GM18505 (cell line): ENCODE measurements around the gene MT4.
"Not testable (repeated sequence)": the region's sequence is repeated elsewhere in the genome, so short reads cannot be mapped to it uniquely, and the experiment has no call there.

Experiments used
- ATAC-seq: cut with Tn5 transposase; IDR thresholded peaks from one replicate; pipeline ENCODE4 v1.9.1; 2021; ENCODE audit not compliant: unreplicated experiment
- POLR2A ChIP-seq: IDR thresholded peaks from 4 replicates; pipeline ENCODE4 v1.6.1; 2011; ENCODE audit warnings: borderline replicate concordance; ENCODE audit not compliant: insufficient read depth, insufficient read length; ENCODE audit errors: extremely low read depth

Gene MT4

DNA sequence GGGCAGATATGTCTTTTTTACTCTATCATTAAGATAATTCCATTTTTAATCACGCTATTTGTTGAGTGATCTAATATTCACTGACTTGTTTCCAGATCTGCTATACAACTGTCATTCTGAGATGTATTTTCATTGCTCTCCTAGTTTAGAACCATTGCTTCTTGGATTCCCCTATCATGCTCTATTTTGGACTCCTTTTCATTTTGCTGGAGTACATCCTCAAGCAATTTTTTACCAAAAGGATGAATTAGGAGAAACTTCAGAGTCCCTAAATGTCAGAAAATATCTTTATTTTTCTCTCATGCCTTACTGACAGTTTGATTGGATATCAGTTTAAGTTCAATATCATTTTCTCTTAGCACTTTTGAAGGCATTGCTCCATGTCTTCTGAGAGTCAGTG is 9.8 kb downstream of the MT4 start:
- TF ChIP-seq POLR2A = no peak
- ATAC-seq = no peak

DNA sequence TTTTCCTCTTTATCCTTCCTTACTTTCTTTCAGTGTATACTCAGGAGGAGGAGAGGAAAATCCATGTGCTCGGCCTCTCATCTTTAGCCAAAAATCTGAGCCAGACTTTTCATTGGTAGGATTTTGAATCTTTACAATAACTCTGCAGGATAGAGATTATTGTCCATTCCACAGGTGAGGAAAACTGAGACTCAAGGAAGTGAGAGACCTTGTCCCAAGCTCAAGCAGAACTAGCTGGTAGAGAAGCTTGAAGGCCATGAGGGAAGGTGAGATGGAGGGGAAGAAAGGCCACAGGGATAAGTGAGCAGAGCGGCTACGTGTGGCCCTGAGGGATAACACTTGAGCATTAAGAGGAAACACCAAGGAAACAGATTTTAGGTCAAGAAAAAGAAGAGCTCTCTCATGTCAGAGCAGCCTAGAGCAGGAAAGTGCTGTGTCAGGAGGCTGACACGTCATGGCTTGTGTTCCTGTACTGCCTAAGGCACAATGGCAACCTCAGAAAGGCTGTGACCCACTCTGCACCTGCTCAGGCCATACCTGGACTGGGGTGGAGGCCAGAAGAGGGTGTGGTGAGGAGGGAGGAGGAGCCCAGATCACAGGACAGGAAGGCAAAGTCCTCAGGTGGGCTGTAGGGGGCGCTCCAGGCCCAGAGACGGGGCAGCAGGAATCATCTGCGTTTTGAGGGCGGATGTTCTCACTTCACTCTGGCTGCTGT is 11.9 kb downstream of the MT4 start:
- no peak for TF ChIP-seq POLR2A
- ATAC-seq = peak; percentile 95

DNA sequence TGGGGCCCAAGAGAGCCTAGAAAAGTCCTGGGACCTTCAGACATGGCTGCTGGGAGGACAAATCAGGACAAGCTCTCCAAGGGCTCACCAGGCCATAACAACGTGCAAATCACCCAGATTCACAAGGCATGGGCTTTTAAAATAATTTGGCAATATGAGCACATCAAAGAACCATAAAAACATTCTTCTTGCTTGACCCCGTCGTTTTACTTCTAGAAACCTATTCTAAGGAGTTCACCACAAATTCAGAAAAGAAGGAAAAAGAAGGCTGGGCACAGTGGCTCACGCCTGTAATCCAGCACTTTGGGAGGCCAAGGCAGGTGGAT is 12.4 kb downstream of the MT4 start:
- no peak for ATAC-seq
- no peak for TF ChIP-seq POLR2A

DNA sequence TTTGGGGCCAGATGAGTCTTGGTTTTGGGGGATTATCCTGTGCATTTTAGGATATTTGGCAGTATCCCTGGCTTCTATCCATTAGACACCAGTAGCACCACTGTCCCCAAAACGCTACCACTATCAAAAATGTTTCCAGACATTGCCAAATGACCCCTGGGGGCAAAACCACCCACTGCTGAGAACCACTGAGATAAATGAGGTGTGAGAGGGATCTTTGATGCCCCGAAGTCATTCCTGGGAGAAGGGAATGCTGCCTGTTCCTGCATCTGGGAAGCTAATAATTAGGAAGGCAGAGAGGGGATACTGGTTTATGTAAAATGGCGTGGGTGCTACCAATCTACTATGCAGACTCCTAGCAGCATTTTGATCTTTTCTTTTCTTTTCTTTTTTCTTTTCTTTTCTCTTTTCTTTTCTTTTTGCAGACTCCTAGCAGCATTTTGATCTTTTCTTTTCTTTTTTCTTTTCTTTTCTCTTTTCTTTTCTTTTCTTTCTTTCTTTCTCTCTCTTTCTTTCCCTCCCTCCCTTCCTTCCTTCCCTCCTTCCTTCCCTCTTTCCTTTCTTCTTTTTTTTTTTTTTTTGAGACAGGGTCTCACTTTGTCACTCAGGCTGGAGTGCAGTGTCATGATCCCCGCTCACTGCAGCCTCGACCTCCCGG is 15.6 kb downstream of the MT4 start:
- no peak for ATAC-seq
- no peak for TF ChIP-seq POLR2A

DNA sequence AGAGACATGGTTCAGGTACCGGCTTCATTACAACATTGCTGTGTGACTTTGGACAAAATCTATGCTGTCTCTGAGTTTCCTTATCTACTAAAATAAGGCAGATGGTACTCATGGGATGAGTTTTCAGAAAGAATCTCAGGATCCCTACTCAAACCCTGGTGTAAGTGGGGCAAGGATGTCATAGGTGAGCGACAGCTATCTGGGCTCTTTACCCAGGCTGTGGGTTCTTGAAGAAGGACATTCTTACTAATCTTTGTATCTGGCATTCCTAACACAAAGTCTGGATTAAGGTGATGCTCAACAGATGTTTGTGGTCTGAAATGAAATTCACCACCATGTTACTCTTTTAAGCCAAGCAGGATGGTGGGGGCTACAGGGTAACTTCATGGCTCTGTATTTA is 18.0 kb downstream of the MT4 start:
- not testable (repeated sequence) for ATAC-seq

DNA sequence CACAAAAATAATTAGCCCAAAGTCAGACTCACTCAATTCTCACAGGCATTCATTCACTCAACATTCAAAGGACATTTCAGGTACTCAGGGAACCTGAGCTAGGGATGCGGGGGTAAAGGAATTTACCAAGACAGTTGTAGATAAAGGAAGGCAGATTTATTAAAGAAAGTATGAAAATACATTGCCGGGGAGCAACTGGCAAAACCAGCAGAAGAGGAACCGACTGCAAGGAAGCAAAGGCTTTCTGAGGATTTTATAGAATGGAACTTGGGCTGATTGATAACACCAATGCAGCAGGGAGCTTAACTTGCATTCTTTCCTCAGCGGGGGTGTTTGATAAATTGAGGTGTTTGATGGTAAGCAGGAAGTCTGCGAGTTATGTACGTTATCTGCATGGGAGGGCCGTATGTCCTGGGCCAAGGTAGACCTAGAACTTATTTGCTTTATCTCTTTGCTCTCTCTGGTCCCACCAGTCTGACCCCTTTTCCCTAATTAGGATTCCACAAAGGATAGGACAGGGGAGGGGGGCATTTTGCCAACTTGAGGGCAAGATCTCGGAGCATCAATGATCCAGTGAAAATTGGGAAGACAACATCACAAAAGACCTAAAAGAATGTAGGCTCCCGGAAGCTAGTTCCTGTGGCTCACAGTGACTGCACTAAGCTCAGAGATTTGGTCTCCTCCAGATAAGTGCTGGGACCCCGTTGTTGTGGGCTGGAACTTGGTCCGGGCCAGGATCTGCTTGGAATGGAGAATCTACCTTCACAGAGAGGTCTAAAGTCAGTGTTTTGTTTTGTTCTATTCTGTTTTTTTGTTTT is 18.7 kb downstream of the MT4 start:
- TF ChIP-seq POLR2A = no peak
- no peak for ATAC-seq

DNA sequence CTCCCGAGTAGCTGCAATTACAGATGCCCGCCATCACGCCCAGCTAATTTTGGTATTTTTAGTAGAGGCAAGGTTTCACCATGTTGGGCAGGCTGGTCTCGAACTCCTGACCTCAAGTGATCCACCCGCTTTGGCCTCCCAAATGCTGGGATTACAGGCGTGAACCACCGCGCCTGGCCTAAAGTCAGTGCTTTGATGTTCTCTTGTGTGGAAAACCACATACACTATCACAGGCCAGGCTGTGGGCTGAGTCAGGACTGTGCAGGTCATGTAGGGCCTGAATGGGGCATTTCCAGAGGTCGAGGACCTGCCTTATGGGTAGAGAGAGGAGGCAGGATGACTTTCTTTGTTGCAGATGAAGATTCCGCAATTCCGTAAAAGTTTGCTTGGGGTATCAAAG is 19.4 kb downstream of the MT4 start:
- TF ChIP-seq POLR2A = no peak
- ATAC-seq = no peak

DNA sequence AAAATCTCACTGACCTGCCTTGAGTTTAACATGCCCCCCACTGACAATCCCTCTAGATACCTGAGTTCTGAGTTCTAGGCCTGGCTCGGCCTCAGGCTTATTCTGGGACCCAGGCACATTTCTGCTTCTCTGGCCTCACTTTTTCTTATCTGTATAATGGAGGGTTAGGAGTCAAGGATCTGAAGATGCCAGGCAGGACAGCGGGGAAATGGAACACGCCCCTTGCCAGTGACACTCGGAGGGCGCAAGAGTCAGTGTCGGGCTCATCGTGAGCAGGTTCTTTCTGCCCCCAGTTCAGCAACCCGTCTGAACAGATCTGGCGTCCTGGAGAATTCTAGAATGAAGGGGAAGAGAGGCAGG is 23.9 kb downstream of the MT4 start:
- no peak for ATAC-seq
- no peak for TF ChIP-seq POLR2A

DNA sequence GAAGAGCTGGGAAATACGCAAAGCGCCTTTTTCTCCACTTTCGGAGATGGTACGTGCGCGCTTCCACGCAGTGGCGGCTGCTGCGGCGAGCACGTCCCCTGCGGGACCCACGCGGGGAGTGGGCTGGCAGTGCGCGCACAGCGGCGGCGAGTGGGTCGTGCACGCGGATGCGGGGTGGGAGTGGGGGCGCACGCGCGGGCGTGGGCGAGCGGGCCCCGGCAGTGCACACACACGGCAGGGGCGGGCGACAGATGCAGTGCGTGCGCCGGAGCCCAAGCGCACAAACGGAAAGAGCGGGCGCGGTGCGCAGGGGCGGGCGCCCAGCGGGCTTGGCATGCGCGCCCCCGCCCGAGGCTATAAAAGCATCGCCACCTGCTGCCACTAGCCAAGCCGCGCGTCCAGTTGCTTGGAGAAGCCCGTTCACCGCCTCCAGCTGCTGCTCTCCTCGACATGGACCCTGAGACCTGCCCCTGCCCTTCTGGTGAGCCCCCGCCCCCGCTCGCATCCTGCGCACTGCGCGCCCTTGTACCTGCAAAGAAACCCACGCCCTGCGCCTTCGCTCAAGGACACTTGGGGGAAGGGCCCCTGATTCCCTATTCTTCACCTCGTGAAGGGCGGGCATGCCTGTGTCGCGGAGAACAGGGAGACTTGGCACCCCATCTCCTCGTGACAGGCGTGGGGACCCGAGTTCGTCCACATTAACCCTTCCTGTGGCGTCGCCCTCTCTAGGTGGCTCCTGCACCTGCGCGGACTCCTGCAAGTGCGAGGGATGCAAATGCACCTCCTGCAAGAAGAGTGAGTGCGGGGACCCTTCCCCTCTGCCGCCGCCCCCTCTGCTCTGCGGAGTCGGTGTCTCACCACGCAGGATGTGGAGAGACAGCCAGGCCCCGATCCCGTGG is 24.5 kb downstream of the MT4 start, which contains the start of gene MT3:
MT3 (plus strand) TSS at position 388 of the 899 bp plus-strand sequence; CDS start at position 451, 63 bp downstream.
- no peak for ATAC-seq
- no peak for TF ChIP-seq POLR2A

DNA sequence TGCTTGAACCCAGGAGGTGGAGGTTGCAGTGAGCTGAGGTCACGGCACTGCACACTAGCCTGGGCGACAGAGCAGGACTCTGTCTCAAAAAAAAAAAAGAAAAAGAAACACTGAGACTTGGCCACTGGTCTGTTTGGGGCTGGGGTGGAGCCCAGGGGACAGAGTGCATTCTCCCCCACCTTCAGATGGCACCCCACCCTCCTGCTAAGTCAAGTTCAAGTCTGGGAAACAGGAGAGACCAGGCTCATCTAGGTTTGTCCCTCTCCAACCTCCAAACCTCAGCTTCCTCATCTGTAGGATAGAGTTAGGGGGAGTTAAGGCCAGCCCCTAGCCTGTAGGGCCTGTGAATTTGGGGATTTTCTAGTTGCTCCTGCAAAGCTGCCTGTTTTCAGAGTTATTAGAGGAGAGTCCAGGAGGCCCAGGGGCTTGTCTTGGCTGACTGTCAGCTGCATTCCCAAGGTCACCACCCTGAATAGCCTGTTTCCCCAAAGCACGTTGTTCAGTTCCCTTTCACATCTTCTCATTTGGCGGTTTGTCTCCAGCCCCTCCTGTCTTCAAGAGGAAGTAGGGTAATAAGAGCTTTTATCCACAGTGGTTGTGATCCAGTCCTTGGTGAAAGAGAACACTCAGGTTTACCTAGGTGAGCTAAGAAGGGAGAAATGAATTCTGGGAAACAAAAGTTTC is 26.6 kb downstream of the MT4 start:
- no peak for ATAC-seq
- TF ChIP-seq POLR2A = no peak

DNA sequence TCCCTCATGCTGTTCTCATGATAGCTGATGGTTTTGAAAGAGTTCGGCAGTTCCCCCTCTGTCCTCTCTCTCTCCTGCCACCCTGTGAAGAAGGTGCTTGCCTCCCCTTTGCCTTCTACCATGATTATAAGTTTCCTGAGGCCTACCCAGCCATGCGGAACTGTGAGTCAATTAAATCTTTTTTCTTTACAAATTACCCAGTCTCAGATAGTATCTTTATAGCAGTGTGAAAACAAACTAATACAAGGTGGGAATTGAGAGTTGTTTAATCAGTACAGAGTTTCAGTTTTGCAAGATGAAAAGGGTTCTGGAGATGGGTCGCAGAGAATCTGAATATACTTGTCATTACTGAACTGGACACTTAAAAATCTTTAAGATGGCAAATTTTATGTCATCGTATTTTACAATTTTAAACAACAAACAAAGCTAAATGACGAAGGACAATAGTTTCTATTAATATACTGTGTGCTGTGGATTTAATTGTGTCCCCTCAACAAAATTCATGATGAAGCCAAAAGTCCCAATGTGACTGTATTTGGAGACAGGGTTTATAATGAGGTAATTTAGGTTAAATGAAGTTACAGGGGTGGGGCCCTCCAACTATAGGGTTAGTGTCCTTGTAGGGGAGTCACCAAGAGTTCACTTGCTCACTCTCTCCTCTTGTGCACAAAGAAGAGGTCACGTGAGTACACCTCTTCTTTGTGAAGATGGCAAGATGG is 28.9 kb downstream of the MT4 start:
- ATAC-seq = no peak
- no peak for TF ChIP-seq POLR2A

DNA sequence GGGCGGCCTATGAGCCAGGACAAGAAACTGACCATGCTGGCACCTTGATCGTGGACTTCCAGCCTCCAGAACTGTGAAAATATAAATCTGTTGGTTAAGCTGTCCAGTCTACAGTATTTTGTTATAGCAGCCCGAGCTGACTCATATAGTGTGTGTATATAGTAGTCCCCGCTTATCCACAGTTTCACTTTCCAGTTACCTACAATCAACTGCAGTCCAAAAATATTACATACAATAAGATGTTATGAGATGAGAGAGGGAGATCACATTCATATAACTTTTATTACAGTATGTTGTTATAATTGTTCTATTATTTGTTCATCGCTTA is 29.4 kb downstream of the MT4 start:
- TF ChIP-seq POLR2A = no peak
- ATAC-seq = no peak
